Transverse colon (tissue), 4 donors: Measurements from ENCODE around the gene TSPAN12. TPM values are rescaled to one million over a fixed set of nuclear protein-coding genes. Genes with fewer than 3 reads are reported as not detected.

Source experiments
- DNase-seq: peaks from one replicate; pipeline ENCODE4 v3.0.0-alpha.2; 2019
- H3K27ac ChIP-seq, 4 donors: fragments of 200-600 bp; sonication (generic); 2 replicates each; pipeline ENCODE4 v1.5.1; 2016 to 2018; ENCODE audit warnings: inconsistent platforms in 4 of 4
- H3K27me3 ChIP-seq: fragments of 200-600 bp; sonication (generic); 2 replicates; pipeline ENCODE4 v1.5.1; 2017; ENCODE audit warnings: inconsistent platforms
- H3K36me3 ChIP-seq, 4 donors: fragments of 200-600 bp; sonication (generic); 2 replicates each; pipeline ENCODE4 v1.5.1; 2017 to 2019; ENCODE audit warnings: inconsistent platforms in 4 of 4
- H3K4me1 ChIP-seq, 4 donors: fragments of 200-600 bp; sonication (generic); 2 replicates each; pipeline ENCODE4 v1.5.1; 2017 to 2020; ENCODE audit warnings: inconsistent platforms in 4 of 4
- H3K4me3 ChIP-seq, 4 donors: fragments of 200-600 bp; sonication (generic); 1 replicate in 1 of 4; 2 replicates in 3 of 4; pipeline versions ENCODE4 v1.5.1 to v1.6.1; 2017 to 2019; ENCODE audit warnings: inconsistent platforms in 4 of 4
- H3K9me3 ChIP-seq, 2 donors: fragments of 200-600 bp; sonication (generic); 2 replicates each; pipeline ENCODE4 v1.5.1; 2017 to 2019; ENCODE audit warnings: inconsistent platforms in 2 of 2
- EP300 ChIP-seq: sonication (generic); formaldehyde crosslinking; IDR thresholded peaks from one replicate; pipeline ENCODE4 v1.6.1; 2017; ENCODE audit warnings: antibody characterized with exemption, low read depth
- POLR2A ChIP-seq: fragments of 450-650 bp; IDR thresholded peaks from one replicate; pipeline ENCODE4 v1.6.1; 2016; ENCODE audit warnings: antibody characterized with exemption, mild to moderate bottlenecking, moderate library complexity
- POLR2AphosphoS5 ChIP-seq, 3 donors: sonication (generic); formaldehyde crosslinking; IDR thresholded peaks; one replicate each; pipeline ENCODE4 v1.6.1; 2016; ENCODE audit warnings: antibody characterized with exemption in 3 of 3
- WGBS, 2 donors: methylation state at CpG; one replicate each; pipeline ENCODE4 v1.1.5; 2018; ENCODE audit warnings: low coverage in 1 of 2; 5-methylcytosine and 5-hydroxymethylcytosine counted together
- in situ Hi-C, 4 donors: fragments of 200-750 bp; cut with MboI; loops; one replicate each; pipeline versions ENCODE4 v1.15.0 to v1.15.1; 2017; ENCODE audit warnings: low sequenced_read_pairs in 3 of 4, low pct_ligation_motif_present in 1 of 4, low pct_unique_long_range_greater_than_20kb in 1 of 4
- intact Hi-C: fragments of 100-400 bp; cut with DNase I; formaldehyde crosslinking; loops from one replicate; pipeline ENCODE4 v1.15.1; 2023; ENCODE audit warnings: low total_unique reads
- total RNA-seq, 4 donors: library from RNA; depleted of rRNA; stranded (reverse); fragments of >200 nt; gene quantifications; one replicate each; pipeline ENCODE4 v1.1.0, GENCODE V29; 2016
- TF ChIP-seq, protein P1 (sequence below), 5 experiments: fragments of 200-600 bp in 3 of 5; fragments of 450-650 bp in 2 of 5; sonication (generic) in 3 of 5; IDR thresholded peaks; 1 replicate in 2 of 5; 2 replicates in 3 of 5; pipeline ENCODE4 v1.5.1; 2016 to 2017; ENCODE audit warnings: antibody characterized with exemption in 5 of 5, inconsistent platforms in 3 of 5, mild to moderate bottlenecking in 2 of 5, moderate library complexity in 1 of 5

TSPAN12 gene
- total RNA-seq, 4 donors from 2014 or later, result 34.9 to 55.6 (median 39.5) TPM

DNA sequence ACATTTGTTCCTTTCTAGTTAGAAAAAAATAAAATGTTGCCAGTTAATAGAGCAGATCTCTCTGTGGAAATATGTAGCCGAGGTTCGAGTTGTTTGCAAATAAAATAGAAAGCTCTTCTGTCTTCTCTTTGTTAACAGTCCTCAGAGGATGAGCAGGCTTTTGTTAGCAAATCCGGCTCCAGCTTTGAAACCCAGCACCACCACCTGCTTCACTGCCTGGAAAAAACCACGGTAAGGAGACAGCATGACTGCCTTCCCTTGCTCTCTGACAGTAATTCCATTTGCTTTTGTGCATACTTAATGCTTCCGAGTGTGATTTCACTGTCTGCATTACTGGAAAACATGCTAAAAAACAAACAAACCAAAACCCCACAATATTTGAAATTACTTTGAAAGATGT, 115.6 kb downstream of the TSPAN12 start:
- 45 to 62% methylated on average over 5 of the region's 5 CpGs for WGBS, 2 donors
- Histone ChIP-seq H3K27me3 (no peaks in the 10 kb centered on the region), H3K27ac (no peak overlapping the region), H3K4me1 (no peaks in the 10 kb centered on the region), H3K9me3 (no peaks in the 10 kb centered on the region), H3K4me3 (no peak overlapping the region), H3K36me3 (no peaks in the 10 kb centered on the region)
- no peak for DNase-seq
- intact Hi-C loops (no loop called here), in situ Hi-C loops (no loop called here)
- TF ChIP-seq, protein P1, sequence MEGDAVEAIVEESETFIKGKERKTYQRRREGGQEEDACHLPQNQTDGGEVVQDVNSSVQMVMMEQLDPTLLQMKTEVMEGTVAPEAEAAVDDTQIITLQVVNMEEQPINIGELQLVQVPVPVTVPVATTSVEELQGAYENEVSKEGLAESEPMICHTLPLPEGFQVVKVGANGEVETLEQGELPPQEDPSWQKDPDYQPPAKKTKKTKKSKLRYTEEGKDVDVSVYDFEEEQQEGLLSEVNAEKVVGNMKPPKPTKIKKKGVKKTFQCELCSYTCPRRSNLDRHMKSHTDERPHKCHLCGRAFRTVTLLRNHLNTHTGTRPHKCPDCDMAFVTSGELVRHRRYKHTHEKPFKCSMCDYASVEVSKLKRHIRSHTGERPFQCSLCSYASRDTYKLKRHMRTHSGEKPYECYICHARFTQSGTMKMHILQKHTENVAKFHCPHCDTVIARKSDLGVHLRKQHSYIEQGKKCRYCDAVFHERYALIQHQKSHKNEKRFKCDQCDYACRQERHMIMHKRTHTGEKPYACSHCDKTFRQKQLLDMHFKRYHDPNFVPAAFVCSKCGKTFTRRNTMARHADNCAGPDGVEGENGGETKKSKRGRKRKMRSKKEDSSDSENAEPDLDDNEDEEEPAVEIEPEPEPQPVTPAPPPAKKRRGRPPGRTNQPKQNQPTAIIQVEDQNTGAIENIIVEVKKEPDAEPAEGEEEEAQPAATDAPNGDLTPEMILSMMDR (IDR thresholded peaks at IDR 0.05), result no peak
- no peak for TF ChIP-seq POLR2A

GRCh38 chr7:120741371-120742042, 116.4 kb downstream of the TSPAN12 start:
- no peaks in the 10 kb centered on the region for H3K9me3 ChIP-seq
- no peak overlapping the region for H3K27ac ChIP-seq
- in situ Hi-C loops (no loop called here), intact Hi-C loops (loop anchor here (1.0 kb wide), 1 partner anchor 24 kb away; no protein-coding TSS in a partner anchor)
- no peaks in the 10 kb centered on the region for H3K27me3 ChIP-seq
- no peaks in the 10 kb centered on the region for H3K4me1 ChIP-seq
- TF ChIP-seq EP300, result no peak
- no peak for TF ChIP-seq POLR2A
- TF ChIP-seq, protein P1 (IDR thresholded peaks at IDR 0.05), result no peak
- no peak for TF ChIP-seq POLR2AphosphoS5 (IDR thresholded peaks at IDR 0.05)
- DNase-seq, result no peak
- H3K4me3 ChIP-seq, result no peak overlapping the region
- WGBS, 2 donors, result 64% methylated on average over 7 of the region's 7 CpGs
- H3K36me3 ChIP-seq, result no peaks in the 10 kb centered on the region

DNA sequence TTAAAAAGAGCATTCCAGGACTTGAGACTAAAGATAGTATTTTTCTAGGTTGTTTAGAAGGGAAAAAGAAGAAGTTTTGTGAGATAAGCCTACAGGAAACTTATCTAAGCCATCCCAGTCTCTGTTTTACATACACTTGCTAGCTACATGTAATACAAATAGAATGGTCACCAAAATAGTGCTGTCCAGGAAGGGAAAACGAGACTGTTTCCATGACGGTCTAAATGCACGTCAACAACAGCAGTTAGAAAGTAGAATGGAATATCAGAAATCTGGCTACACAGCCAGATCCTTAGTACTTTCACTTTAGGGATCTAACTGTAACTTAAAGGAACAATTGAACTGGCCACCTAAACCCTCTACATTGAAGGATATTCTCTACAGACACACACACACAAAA, 117.6 kb downstream of the TSPAN12 start:
- no peak overlapping the region for H3K27ac ChIP-seq
- TF ChIP-seq EP300, result no peak
- TF ChIP-seq POLR2AphosphoS5 (IDR thresholded peaks at IDR 0.05), result no peak
- TF ChIP-seq, protein P1 (IDR thresholded peaks at IDR 0.05), result no peak
- no peak for TF ChIP-seq POLR2A
- in situ Hi-C loops, result no loop called here

DNA sequence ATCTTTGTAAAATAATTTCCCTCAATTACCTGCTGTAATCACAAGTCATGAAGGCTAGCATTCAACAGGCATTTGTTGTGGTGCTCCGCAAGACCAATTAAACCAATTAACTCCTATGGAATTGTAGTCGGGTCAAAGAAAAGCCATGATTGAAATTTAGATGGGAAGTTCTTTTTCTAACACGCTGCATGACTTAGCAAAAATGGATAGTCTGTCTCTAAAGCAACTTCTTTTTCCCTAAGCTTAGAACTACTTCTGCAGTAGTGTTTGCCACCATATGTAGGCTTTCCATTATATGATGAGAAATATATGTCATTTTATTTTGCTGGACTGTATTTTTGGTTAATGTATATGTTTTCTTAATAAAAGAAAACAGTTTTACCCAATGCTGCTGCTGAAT, 119.1 kb downstream of the TSPAN12 start:
- Histone ChIP-seq H3K4me1 (no peaks in the 10 kb centered on the region), H3K27ac (no peak overlapping the region), H3K9me3 (no peaks in the 10 kb centered on the region), H3K27me3 (no peaks in the 10 kb centered on the region), H3K4me3 (no peak overlapping the region), H3K36me3 (no peaks in the 10 kb centered on the region)
- intact Hi-C loops, result no loop called here
- WGBS, 2 donors, result 77 to 79% methylated on average over 3 of the region's 3 CpGs
- no peak for DNase-seq
- no peak for TF ChIP-seq EP300
- TF ChIP-seq POLR2A, result no peak
- TF ChIP-seq, protein P1 (IDR thresholded peaks at IDR 0.05), result no peak
- TF ChIP-seq POLR2AphosphoS5 (IDR thresholded peaks at IDR 0.05), result no peak
- in situ Hi-C loops, result no loop called here

More for the DNA sequence above, 117.6 kb downstream of the TSPAN12 start:
- no peaks in the 10 kb centered on the region for H3K4me1 ChIP-seq
- WGBS, 2 donors, result 28 to 31% methylated on average over 3 of the region's 3 CpGs
- no peaks in the 10 kb centered on the region for H3K9me3 ChIP-seq
- no peak overlapping the region for H3K4me3 ChIP-seq
- no peaks in the 10 kb centered on the region for H3K27me3 ChIP-seq
- no peak for DNase-seq
- intact Hi-C loops, result no loop called here
- H3K36me3 ChIP-seq, result no peaks in the 10 kb centered on the region

Other genes starting within 250 kb of the TSPAN12 start
- gene ING3, start 92.6 kb upstream of the TSPAN12 start, total RNA-seq, result 10 to 100 TPM in 3 of 4 donors, 1 to 10 TPM in 1; 1.5 to 23.6 (median 16.2) TPM
- gene CPED1, start 130.6 kb upstream of the TSPAN12 start, total RNA-seq, result 10 to 100 TPM in 3 of 4 donors, 1 to 10 TPM in 1; 4.4 to 20.2 (median 14.0) TPM